Right ventricle myocardium superior (tissue), 1 donor: Measurements from ENCODE around the gene P3H2. TPM values are rescaled to one million over a fixed set of nuclear protein-coding genes. Genes with fewer than 3 reads are reported as not detected.

Source experiments
- ATAC-seq: fragments of 200-7000 bp; cut with Tn5 transposase; one replicate; pipeline ENCODE4 v1.9.1; 2020; ENCODE audit warnings: mild to moderate bottlenecking; ENCODE audit not compliant: poor library complexity
- DNase-seq: peaks from one replicate; pipeline ENCODE4 v3.0.0-alpha.2; 2020
- intact Hi-C: fragments of 100-400 bp; cut with DNase I; formaldehyde crosslinking; loops from one replicate; pipeline ENCODE4 v1.11.2; 2022
- total RNA-seq: library from RNA; stranded (reverse); fragmentation: NEBNext Ultra II Directional; extraction: Animal tissue kit (Norgen Biotek cat#: 25700); gene quantifications from one replicate; pipeline ENCODE4 v1.2.1, GENCODE V29; 2021
- donor health status: DM: no; HTN: yes; CAD: no; lungs with severe emphysema.

P3H2 gene
- total RNA-seq, 1 donor from 2014 or later, result 1.3 TPM

- no peak for ATAC-seq
- intact Hi-C loops, result loop anchor here (5.0 to 10.0 kb wide), 2 partner anchors 260 to 672 kb away; no protein-coding TSS in a partner anchor
These were observed 176.2 kb downstream of the P3H2 start for GRCh38 chr3:189944285-189945145.

GRCh38 chr3:189942948-189943347, 177.7 kb downstream of the P3H2 start:
- ATAC-seq (no peak), DNase-seq (no peak)
- intact Hi-C loops, result loop anchor here (10.0 kb wide), 1 partner anchor 258 kb away; no protein-coding TSS in a partner anchor

More at GRCh38 chr3:189944285-189945145, 176.2 kb downstream of the P3H2 start:
- DNase-seq, result no peak

- DNase-seq (no peak), ATAC-seq (no peak)
- intact Hi-C loops, result loop anchor here (10.0 kb wide), 1 partner anchor 257 kb away; no protein-coding TSS in a partner anchor
These were observed 179.0 kb downstream of the P3H2 start for GRCh38 chr3:189941679-189942078.

DNA sequence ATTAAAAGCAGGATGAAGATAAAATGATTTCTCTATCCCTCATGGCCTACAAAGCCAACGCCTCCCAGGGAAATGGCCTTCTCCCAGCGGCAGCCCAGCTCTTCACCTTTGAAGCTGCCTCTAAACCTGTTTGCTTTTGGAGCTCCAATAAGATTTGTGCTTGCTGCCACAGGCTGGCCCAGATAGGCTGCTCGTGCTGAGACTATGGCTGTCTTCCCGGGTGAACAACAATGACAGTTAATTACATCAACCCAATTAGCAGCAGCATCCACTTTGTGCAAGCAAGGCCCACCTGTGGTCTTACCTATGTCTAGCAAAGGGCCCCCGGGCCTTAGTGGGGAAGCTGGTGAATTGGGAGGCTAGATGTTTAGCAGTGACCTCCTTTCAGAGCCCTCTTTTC, 179.6 kb downstream of the P3H2 start:
- intact Hi-C loops, result loop anchor here (10.0 kb wide), 1 partner anchor 256 kb away; no protein-coding TSS in a partner anchor

GRCh38 chr3:189937302-189938127, 183.2 kb downstream of the P3H2 start:
- intact Hi-C loops, result no loop called here
- DNase-seq (no peak), ATAC-seq (no peak)

More for the DNA sequence above, 179.6 kb downstream of the P3H2 start:
- ATAC-seq (no peak), DNase-seq (no peak)

DNA sequence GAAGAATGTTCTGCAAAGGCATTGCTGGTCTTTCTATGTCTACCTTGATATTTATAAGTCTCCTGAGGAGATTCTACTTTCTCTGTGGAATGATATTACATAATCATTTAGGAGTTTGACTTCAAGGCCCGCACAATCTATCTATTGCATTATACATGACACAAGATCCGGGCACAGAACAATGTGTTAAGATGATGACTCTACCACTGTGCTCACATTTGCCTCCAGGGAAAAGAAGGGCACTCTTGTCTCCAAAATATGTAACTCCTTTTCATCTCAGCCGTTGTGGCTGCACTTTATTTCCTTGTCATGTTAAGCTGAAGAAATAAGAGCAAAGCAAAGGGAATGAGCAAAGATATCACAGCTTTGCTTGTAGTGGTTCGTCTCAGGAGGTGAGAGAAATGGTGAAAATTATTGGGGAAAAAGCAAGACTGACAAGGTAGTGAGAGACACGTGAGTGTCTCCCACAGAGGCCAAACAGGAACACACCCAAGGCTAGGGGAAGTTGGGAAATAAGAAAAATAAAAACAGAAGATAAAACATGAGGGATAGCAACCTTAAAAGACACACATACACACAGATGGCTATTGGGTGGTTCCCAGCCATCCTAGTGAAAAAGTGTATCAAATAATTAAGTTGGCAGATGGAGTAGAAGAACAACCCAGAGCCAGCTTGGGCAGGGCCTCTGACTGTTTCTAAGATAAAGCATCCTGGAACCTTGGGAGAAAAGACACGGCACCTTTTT, 184.3 kb downstream of the P3H2 start:
- ATAC-seq (no peak), DNase-seq (no peak)
- intact Hi-C loops, result no loop called here

DNA sequence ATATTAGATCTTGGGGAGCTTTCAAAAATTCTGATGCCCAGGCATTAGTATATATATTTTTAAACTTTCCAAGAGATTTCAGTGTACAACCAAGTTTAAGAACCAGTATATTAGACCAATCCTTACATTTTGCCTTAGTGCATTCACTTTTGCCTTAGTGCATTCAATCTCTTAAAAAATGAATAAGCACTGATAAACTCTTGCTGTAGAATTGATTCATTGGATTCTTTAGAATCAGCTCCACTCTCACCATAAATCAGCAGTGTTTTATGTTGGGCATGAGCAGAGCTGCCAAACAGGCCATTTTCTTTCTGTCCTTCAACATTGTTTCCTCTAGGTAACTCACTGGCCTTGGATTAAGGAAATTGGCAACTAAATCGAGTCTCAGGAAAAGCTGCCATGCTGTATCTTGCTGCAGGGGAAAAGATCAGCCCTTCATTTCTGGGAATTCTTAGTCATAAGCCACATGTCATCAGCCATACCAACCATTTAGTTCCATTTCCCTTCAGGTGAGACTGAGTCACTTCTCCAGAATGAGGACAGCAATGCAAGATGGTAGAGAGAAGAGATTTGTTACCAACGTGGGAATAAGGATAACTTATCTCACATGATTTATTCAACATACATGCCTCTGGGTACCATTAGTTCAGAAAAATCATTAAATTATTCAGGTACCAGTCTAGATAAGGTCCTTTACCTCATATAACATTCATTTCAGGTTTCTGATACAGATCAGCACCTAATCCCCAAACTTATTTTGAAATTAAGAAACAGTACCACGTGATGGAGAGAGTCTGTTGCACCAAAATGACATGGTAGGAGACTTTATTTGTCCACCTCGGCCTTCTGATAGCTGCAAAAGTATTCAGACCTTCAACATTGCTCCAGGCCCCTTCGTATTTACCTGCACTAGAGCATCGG, 192.5 kb downstream of the P3H2 start:
- DNase-seq, result no peak
- no peak for ATAC-seq
- intact Hi-C loops, result no loop called here

- ATAC-seq (no peak), DNase-seq (no peak)
- intact Hi-C loops, result no loop called here
These were observed 198.9 kb downstream of the P3H2 start for GRCh38 chr3:189921770-189922169.

DNA sequence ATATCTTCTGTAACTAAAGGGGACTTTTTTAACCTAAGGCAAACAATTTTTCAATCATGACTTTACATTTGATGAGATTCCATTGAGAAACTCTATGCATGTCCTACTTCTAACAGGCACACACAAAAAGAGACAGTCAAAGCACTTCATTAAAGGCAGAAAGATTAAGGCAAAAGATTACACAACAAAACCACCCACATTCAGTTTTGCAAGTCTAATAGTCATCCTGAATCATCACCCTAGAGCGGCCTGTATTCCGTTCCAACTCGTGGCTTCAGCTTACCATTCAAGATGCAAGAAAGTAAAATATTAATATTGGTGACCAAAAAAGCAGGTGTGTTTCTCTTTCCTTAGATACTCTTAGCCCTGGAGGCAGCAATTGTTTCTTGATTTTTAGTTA, 205.9 kb downstream of the P3H2 start:
- DNase-seq, result no peak
- intact Hi-C loops, result no loop called here
- no peak for ATAC-seq

- no peak for ATAC-seq
- intact Hi-C loops, result no loop called here
- no peak for DNase-seq
These were observed 209.7 kb downstream of the P3H2 start for GRCh38 chr3:189911001-189911400.

DNA sequence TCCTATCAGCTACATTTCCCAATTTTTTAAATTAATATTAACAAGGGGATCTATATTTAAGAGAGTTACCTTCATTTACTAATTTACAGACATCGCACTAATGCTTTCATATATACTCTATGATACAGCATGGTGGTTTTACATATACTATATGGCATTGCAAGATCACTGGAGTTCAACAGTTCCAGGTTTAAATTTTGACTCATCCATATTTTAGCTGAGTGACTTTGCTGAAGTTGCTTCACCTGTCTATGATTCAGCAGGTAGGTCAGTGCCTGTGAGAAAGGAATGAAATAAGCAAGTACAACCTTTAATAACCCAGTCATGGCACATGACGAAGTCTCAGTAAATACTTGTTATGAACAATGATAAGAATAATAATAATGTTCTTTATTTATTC, 211.1 kb downstream of the P3H2 start:
- ATAC-seq (no peak), DNase-seq (no peak)
- intact Hi-C loops, result no loop called here

GRCh38 chr3:189909139-189909538, 211.6 kb downstream of the P3H2 start:
- DNase-seq, result no peak
- ATAC-seq, result no peak
- intact Hi-C loops, result no loop called here

GRCh38 chr3:189908646-189909045, 212.1 kb downstream of the P3H2 start:
- no peak for DNase-seq

DNA sequence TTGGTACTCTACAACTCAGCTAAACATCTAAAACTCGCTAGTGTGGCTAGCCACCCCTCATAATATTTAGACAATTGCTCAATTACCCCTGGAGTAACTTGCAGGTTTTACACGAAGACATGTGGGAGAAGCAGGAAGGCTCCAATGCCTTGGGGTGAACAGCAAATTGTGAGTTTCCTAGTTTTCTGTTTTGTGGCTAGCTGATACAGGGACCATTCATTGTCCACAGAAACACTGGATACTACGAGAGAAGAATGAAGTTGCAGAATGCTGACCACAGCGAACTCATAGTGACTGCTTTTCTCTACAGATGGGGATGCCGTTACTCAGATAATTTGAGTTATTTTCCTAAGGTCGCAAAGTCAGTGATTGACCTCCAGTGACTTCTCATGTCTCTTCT, 212.9 kb downstream of the P3H2 start:
- intact Hi-C loops, result no loop called here
- no peak for DNase-seq

More at GRCh38 chr3:189908646-189909045, 212.1 kb downstream of the P3H2 start:
- ATAC-seq, result no peak
- intact Hi-C loops, result no loop called here

More for the DNA sequence above, 212.9 kb downstream of the P3H2 start:
- no peak for ATAC-seq
